OCI-LY1 (cell line): ENCODE results near the gene ABCA8.

Experiments
- CTCF ChIP-seq: fragments of 200-600 bp; sonication (generic), shearing (Covaris generic); IDR thresholded peaks from 2 replicates; pipeline ENCODE4 v1.5.1; 2017; ENCODE audit warnings: mild to moderate bottlenecking, antibody characterized with exemption, low read length, moderate library complexity, mixed read lengths
- EZH2 ChIP-seq: fragments of 200-600 bp; sonication (generic), shearing (Covaris generic); IDR thresholded peaks from 2 replicates; pipeline ENCODE4 v1.8.0; 2017; ENCODE audit warnings: borderline replicate concordance, mixed run types, mild to moderate bottlenecking, antibody characterized with exemption, low read length, moderate library complexity, mixed read lengths

- TF ChIP-seq CTCF (no peak), EZH2 (no peak)
These were observed 83.7 kb downstream of the ABCA8 start for GRCh38 chr17:68871447-68871846.
